HepG2 (cell line): ENCODE measurements around the gene SYNE1. TPM values are rescaled to one million over a fixed set of nuclear protein-coding genes. Genes with fewer than 3 reads are reported as not detected.

Source experiments
- ARID2 ChIP-seq: sonication (generic); formaldehyde crosslinking; IDR thresholded peaks from 2 replicates; pipeline ENCODE4 v1.8.1; 2022; ENCODE audit warnings: mild to moderate bottlenecking, missing genetic modification reagents, borderline replicate concordance
- JDP2 ChIP-seq: sonication (generic); formaldehyde crosslinking; IDR thresholded peaks from 2 replicates; pipeline ENCODE4 v1.8.1; 2022; ENCODE audit warnings: missing genetic modification reagents, borderline replicate concordance
- MTERF4 ChIP-seq: sonication (generic); formaldehyde crosslinking; IDR thresholded peaks from 2 replicates; pipeline ENCODE4 v1.8.0; 2023; ENCODE audit warnings: mild to moderate bottlenecking, missing genetic modification reagents
- POLR2G ChIP-seq: fragments of 200-400 bp; formaldehyde crosslinking; IDR thresholded peaks from 2 replicates; pipeline ENCODE4 v1.6.1; 2018; ENCODE audit warnings: mild to moderate bottlenecking, low read depth, low read length, moderate library complexity
- SIN3A ChIP-seq: IDR thresholded peaks from 2 replicates; pipeline ENCODE4 v1.6.1; 2011; ENCODE audit warnings: low read depth, mild to moderate bottlenecking, control low read depth, low read length, borderline replicate concordance
- SMAD1 ChIP-seq: sonication (generic); formaldehyde crosslinking; IDR thresholded peaks from 2 replicates; pipeline ENCODE4 v1.4.0; 2020; ENCODE audit warnings: missing genetic modification reagents, low read depth, mild to moderate bottlenecking, borderline replicate concordance
- TSC22D2 ChIP-seq: sonication (generic); formaldehyde crosslinking; IDR thresholded peaks from 2 replicates; pipeline ENCODE4 v1.5.1; 2020; ENCODE audit warnings: missing genetic modification reagents, mild to moderate bottlenecking, borderline replicate concordance
- ZNF260 ChIP-seq: sonication (generic); formaldehyde crosslinking; IDR thresholded peaks from 2 replicates; pipeline ENCODE4 v1.4.0; 2020; ENCODE audit warnings: missing genetic modification reagents, low read depth, mild to moderate bottlenecking, borderline replicate concordance
- ZUFSP ChIP-seq: sonication (generic); formaldehyde crosslinking; IDR thresholded peaks from 2 replicates; pipeline ENCODE4 v1.9.0; 2021; ENCODE audit warnings: missing genetic modification reagents, mild to moderate bottlenecking, borderline replicate concordance
- polyA plus RNA-seq, 8 experiments: library from polyadenylated mRNA; depleted of rRNA in 3 of 8; stranded (reverse) in 7 of 8; unstranded in 1 of 8; fragments of >200 nt; fragmentation: Illumina TruSeq in 4 of 8; extraction: Trizol in 4 of 8; gene quantifications; 2 replicates each; pipeline versions ENCODE4 v1.2.1 to v1.2.3, GENCODE V29; 2011 to 2016; ENCODE audit warnings: low read depth in 4 of 8, missing spikeins in 1 of 8, mixed read lengths in 1 of 8; ENCODE audit not compliant: insufficient read depth in 1 of 8
- total RNA-seq, 5 experiments: library from RNA; depleted of rRNA; stranded (reverse); fragments of >200 nt; fragmentation: Illumina TruSeq; extraction: Trizol; gene quantifications; 2 replicates each; pipeline ENCODE4 v1.2.3, GENCODE V29; 2016; ENCODE audit warnings: low read depth in 1 of 5
- TF ChIP-seq, protein P1 (sequence below): sonication (generic); formaldehyde crosslinking; IDR thresholded peaks from one replicate; pipeline ENCODE4 v1.5.1; 2020; ENCODE audit warnings: mild to moderate bottlenecking, missing genetic modification reagents; ENCODE audit errors: not compliant biosample characterization
- TF ChIP-seq, protein P2 (sequence below): IDR thresholded peaks from 2 replicates; pipeline ENCODE4 v1.6.1; 2016; ENCODE audit warnings: missing compliant biosample characterization, missing genetic modification reagents, borderline replicate concordance
- TF ChIP-seq, protein P3 (sequence below): sonication (generic); formaldehyde crosslinking; IDR thresholded peaks from 2 replicates; pipeline ENCODE4 v1.4.0; 2020; ENCODE audit warnings: low read depth, missing genetic modification reagents

SYNE1 gene
- total and polyA plus RNA-seq, 2 of the 13 experiments (the other 11 are each of a cell fraction or from before 2014, with no cell fraction given) = 5.5 to 15.9 TPM

GRCh38 chr6:152136449-152136825, 500.7 kb downstream of the SYNE1 start (continued):
- TF ChIP-seq MTERF4 (CRISPR knock-in tag) (no peak), ZUFSP (CRISPR knock-in tag) (no peak), POLR2G (no peak), SMAD1 (CRISPR knock-in tag) (no peak), JDP2 (CRISPR knock-in tag) (no peak), ARID2 (CRISPR knock-in tag) (no peak), ZNF260 (CRISPR knock-in tag) (no peak), TSC22D2 (CRISPR knock-in tag) (no peak), SIN3A (no peak)
- TF ChIP-seq, protein P1, sequence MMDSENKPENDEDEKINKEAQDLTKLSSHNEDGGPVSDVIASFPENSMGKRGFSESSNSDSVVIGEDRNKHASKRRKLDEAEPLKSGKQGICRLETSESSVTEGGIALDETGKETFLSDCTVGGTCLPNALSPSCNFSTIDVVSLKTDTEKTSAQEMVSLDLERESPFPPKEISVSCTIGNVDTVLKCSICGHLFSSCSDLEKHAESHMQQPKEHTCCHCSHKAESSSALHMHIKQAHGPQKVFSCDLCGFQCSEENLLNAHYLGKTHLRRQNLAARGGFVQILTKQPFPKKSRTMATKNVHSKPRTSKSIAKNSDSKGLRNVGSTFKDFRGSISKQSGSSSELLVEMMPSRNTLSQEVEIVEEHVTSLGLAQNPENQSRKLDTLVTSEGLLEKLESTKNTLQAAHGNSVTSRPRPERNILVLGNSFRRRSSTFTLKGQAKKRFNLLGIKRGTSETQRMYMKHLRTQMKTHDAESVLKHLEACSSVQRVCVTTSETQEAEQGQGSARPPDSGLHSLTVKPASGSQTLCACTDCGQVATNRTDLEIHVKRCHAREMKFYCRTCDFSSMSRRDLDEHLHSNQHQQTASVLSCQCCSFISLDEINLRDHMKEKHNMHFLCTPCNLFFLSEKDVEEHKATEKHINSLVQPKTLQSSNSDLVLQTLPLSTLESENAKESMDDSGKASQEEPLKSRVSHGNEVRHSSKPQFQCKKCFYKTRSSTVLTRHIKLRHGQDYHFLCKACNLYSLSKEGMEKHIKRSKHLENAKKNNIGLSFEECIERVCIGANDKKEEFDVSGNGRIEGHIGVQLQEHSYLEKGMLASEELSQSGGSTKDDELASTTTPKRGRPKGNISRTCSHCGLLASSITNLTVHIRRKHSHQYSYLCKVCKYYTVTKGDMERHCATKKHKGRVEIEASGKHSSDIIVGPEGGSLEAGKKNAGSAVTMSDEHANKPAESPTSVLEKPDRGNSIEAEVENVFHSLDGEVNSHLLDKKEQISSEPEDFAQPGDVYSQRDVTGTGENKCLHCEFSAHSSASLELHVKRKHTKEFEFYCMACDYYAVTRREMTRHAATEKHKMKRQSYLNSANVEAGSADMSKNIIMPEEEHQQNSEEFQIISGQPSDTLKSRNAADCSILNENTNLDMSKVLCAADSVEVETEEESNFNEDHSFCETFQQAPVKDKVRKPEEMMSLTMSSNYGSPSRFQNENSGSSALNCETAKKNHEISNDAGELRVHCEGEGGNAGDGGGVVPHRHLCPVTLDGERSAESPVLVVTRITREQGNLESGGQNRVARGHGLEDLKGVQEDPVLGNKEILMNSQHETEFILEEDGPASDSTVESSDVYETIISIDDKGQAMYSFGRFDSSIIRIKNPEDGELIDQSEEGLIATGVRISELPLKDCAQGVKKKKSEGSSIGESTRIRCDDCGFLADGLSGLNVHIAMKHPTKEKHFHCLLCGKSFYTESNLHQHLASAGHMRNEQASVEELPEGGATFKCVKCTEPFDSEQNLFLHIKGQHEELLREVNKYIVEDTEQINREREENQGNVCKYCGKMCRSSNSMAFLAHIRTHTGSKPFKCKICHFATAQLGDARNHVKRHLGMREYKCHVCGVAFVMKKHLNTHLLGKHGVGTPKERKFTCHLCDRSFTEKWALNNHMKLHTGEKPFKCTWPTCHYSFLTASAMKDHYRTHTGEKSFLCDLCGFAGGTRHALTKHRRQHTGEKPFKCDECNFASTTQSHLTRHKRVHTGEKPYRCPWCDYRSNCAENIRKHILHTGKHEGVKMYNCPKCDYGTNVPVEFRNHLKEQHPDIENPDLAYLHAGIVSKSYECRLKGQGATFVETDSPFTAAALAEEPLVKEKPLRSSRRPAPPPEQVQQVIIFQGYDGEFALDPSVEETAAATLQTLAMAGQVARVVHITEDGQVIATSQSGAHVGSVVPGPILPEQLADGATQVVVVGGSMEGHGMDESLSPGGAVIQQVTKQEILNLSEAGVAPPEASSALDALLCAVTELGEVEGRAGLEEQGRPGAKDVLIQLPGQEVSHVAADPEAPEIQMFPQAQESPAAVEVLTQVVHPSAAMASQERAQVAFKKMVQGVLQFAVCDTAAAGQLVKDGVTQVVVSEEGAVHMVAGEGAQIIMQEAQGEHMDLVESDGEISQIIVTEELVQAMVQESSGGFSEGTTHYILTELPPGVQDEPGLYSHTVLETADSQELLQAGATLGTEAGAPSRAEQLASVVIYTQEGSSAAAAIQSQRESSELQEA = no peak
- TF ChIP-seq, protein P2, sequence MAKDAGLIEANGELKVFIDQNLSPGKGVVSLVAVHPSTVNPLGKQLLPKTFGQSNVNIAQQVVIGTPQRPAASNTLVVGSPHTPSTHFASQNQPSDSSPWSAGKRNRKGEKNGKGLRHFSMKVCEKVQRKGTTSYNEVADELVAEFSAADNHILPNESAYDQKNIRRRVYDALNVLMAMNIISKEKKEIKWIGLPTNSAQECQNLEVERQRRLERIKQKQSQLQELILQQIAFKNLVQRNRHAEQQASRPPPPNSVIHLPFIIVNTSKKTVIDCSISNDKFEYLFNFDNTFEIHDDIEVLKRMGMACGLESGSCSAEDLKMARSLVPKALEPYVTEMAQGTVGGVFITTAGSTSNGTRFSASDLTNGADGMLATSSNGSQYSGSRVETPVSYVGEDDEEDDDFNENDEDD (CRISPR knock-in tag) = no peak
- TF ChIP-seq, protein P3, sequence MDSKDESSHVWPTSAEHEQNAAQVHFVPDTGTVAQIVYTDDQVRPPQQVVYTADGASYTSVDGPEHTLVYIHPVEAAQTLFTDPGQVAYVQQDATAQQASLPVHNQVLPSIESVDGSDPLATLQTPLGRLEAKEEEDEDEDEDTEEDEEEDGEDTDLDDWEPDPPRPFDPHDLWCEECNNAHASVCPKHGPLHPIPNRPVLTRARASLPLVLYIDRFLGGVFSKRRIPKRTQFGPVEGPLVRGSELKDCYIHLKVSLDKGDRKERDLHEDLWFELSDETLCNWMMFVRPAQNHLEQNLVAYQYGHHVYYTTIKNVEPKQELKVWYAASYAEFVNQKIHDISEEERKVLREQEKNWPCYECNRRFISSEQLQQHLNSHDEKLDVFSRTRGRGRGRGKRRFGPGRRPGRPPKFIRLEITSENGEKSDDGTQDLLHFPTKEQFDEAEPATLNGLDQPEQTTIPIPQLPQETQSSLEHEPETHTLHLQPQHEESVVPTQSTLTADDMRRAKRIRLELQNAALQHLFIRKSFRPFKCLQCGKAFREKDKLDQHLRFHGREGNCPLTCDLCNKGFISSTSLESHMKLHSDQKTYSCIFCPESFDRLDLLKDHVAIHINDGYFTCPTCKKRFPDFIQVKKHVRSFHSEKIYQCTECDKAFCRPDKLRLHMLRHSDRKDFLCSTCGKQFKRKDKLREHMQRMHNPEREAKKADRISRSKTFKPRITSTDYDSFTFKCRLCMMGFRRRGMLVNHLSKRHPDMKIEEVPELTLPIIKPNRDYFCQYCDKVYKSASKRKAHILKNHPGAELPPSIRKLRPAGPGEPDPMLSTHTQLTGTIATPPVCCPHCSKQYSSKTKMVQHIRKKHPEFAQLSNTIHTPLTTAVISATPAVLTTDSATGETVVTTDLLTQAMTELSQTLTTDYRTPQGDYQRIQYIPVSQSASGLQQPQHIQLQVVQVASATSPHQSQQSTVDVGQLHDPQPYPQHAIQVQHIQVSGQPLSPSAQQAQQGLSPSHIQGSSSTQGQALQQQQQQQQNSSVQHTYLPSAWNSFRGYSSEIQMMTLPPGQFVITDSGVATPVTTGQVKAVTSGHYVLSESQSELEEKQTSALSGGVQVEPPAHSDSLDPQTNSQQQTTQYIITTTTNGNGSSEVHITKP (CRISPR knock-in tag) = peak; percentile 8; the same call in 1 of the 2 replicates
